Esophagus squamous epithelium (tissue), 4 donors: ENCODE measurements around the gene SPACDR.

Source experiments
- CTCF ChIP-seq, 6 experiments: fragments of 450-650 bp in 4 of 6; fragments of 200-600 bp in 2 of 6; sonication (generic) in 2 of 6; IDR thresholded peaks; one replicate each; pipeline ENCODE4 v1.5.1; 2016 to 2019; ENCODE audit warnings: antibody characterized with exemption in 6 of 6, mild to moderate bottlenecking in 4 of 6, moderate library complexity in 4 of 6
- POLR2A ChIP-seq, 4 donors: fragments of 450-650 bp; IDR thresholded peaks; one replicate each; pipeline ENCODE4 v1.6.1; 2017; ENCODE audit warnings: antibody characterized with exemption in 4 of 4, mild to moderate bottlenecking in 4 of 4, moderate library complexity in 3 of 4

GRCh38 chr7:100489121-100489520 lies 25.1 kb upstream of the SPACDR start:
- TF ChIP-seq CTCF (IDR thresholded peaks at IDR 0.05) (no peak), POLR2A (IDR thresholded peaks at IDR 0.05) (no peak)
